ENCODE data around the gene SWT1.
"Not testable (repeated sequence)": the region's sequence is repeated elsewhere in the genome, so short reads cannot be mapped to it uniquely, and the experiment has no call there.

The SWT1 gene

DNA sequence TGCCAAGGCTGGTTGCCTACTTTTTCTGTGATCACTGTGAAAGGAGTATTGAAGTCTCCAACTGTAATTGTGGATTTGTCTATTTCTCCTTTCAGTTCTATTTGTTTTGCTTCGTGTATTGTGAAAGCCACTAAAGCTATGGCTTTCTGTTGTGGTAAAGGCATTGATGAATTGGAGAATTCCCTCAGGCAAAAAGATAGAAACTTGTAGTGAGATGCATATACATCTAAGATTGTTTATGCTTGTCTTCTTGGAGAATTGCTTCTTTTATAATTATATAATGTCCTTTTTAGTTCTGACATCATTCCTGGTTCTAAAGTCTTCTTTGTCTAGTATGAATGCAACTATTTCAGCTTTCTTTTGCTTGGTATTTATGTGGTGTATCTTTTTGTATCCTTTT, 36.8 kb downstream of the SWT1 start:
- DNase-seq = no peak

DNA sequence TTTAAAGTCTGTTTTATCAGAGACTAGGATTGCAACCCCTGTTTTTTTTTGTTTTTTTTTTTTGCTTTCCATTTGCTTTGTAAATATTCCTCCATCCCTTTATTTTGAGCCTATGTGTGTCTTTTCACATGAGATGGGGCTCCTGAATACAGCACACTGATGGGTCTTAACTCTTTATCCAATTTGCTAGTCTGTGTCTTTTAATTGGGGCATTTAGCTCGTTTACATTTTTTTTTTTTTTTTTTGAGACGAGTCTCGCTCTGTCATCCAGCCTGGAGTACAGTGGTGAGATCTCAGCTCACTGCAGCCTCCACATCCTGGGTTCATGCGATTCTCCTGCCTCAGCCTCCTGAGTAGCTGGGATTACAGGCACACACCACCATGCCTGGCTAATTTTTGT, 41.7 kb downstream of the SWT1 start:
- not testable (repeated sequence) for DNase-seq

DNA sequence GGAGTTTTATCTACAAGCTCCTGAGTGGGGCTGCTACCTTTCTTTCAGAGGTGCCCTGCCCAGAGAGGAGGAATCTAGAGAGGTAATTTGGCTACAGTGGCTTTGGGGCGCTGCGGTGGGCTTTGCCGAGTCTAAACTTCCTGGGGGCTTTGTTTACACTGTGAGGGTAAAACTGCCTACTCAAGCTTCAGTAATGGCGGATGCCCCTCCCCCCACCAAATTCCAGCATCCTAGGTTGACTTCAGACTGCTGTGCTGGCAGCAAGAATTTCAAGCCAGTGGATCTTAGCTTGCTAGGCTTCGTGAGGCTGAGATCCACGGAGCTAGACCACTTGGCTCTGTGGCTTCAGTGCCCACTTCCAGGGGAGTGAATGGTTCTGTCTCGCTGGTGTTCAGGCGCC, 43.9 kb downstream of the SWT1 start:
- DNase-seq = no peak

DNA sequence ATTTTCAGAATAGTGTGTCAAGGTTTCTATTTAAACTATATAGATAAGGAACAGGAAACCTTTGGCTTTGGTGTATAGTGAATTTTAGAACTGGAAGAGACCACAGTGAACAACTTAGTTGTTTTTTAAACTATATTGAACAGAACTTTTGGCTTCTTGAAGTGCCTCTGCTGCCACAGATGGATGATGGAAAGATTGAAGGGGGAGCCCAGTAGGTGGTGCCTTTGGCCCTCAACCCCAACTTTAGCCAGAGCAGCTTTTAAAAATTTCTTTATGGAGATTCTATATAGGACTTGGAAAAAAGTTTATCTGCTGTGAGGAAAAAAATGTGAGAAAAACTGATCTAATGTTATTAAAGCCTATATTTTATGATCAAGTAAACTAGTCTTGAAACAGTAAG, 50.2 kb downstream of the SWT1 start:
- no peak for DNase-seq

DNA sequence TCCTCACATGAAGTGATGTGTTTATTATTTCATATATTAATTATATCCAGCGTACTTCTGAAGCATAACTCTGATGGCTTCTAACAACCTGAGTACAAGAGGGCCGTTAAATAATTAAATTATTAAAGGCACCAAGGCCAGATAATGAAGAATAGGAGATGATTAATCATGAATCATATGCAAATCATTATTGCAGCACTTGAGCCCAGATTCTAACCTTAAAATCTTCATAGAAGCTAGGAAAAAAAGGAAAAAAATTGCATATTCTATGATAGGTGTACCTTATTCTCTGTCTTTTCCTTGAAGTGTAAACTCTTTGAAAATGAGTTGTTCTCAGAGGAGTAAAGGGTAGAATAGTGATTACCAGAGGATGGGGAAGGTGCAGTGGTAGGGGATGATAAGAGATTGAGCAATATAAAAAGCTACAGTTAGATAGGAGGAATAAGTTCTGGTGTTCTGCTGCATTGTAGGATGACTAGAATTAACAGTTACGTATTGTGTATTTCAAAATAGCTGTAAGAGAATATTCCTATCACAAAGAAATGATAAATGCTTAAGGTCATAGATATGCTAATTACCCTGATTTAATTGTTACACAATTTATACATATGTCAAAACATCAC, 51.1 kb downstream of the SWT1 start:
- no peak for DNase-seq

DNA sequence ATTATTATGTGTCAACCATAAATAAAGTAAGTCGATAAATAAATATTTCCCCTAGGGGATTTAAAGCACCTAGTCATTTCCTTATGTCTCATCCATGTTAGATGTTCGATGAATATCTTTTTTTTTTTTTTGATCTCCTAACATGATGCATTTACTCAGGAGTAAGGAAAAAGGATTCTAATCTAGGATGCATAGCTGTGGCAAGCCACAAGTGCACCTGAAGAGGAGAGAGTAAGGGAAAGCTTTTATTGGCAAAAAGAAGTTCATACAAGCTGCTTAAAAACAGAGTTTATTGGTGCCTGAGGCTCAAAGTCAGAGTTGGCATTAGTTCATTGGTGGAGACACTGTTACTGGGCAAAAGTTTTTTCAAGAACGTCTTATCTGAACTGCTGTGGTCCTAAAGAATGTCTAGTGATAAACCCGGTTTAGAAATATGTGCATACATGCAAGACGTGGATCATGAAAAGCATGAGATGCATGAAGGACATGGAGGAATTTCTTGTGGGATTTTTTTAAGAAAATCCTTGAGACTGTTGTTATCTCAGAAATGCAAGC, 51.7 kb downstream of the SWT1 start:
- DNase-seq = no peak

DNA sequence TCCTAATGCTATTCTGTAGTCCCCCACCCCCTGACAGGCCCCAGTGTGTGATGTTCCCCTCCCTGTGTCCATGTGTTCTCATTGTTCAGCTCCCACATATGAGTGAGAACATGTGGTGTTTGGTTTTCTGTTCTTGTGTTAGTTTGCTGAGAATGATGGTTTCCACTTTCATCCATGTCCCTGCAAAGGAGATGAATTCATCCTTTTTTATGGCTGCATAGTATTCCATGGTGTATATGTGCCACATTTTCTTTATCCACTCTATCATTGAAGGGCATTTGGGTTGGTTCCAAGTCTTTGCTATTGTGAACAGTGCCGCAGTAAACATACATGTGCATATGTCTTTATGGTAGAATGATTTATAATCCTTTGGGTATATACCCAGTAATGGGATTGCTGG, 52.4 kb downstream of the SWT1 start:
- not testable (repeated sequence) for DNase-seq

DNA sequence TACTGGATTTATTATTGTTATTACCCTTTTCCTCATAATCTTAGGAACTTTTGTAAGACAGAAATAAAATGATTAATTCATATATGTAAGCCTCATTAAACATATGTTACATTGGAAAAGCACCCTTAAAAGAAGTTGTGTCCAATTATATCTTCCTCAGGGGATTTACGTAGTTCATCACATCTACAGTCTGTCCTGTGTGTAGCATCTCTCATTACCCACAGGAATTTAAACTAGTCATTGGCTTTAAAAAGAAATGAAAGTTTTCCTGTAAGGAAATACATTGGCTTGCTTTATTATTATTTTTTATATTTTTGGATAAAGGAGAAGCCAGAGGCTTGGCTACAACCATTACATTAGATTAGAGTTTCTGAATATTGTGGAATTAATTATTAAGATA, 56.1 kb downstream of the SWT1 start:
- no peak for DNase-seq

DNA sequence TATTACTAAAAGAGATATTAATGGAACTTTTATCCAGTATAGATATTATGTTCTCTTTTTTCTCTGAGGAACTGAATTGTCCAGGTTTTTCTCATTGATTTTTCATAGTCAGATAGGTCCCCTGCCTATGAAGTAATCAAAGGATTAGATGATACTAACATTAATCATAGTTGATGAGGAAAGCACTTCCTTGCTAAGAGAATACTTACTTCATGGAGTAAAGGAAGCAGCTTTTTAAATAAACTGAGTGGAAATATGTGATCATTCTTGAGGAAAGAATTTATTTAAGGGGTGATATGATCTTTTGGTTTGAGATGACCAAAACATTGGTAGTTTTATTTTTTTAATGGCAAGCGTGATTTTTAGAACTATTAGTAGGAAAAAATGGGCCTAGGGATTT, 58.9 kb downstream of the SWT1 start:
- no peak for DNase-seq

DNA sequence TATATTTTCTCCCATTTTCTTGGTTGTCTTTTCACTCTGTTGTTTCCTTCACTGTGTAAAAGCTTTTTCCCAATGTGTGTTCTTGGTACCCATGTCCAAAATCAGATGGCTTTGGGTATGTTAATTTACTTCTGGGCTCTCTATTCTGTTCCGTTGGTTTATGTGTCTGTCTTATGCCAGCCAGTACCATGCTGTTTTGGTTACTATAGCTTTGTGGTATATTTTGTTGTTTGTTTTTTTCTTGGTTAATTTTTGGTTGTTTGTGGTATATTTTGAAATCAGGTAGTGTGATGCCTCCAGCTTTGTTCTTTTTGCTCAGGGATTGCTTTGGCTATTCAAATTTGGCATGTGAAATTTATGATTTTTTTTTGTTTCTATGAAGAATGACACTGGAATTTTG, 67.2 kb downstream of the SWT1 start:
- no peak for DNase-seq

DNA sequence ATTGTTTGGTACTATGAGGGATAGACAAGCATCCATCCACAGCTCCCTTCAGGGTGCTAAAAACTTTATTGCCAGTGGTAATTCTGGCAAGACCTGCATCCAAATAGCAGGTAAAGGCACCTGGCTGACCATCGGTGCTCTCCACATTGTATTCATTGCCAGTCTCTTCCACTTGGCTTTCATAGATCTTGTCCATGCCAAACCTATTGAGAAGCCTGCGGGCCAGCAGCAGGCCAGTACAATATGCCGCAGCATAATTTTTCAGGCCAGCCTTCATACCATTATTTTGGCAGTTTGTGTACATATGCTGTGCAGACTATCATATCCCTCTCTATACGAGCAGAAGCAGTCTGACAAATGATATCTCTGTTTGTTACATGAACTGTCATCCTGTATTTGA, 70.2 kb downstream of the SWT1 start:
- no peak for DNase-seq

DNA sequence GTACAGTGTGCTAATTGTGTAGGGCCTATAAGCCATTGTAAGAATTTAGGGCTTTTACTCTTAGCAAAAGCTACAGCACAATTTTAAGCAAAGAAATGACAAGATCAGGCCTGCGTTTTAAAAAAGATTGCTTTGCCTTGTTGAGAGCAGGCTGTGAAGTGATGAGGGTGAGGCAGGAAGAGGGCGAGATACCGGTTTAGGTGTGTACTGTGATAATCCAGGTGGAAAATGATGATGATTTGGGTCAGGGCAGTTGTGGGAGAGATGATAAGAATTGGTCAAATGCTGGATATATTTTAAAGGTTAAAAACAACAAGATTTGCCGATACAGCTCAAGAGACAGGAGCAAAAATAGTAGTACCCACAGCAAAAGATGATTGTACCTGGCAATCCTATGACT, 72.0 kb downstream of the SWT1 start:
- no peak for DNase-seq

DNA sequence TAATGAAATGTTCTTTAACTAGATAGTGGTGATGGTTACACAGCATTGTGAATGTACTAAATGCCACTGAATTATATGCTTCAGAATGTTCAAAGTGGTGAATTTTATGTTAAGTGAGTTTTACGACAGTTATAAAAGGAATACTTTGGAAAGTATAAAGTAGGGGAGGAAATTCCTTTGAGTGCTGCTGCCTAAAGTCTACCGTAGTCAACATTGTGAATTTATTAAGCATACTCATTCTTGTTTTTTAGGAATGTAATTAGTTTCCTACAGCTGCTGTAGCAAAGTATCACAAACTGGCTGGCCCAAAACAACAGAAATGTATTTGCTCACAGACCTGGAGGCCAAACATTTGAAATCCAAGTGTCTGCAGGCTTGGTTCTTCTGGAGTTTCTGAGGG, 73.0 kb downstream of the SWT1 start:
- no peak for DNase-seq

DNA sequence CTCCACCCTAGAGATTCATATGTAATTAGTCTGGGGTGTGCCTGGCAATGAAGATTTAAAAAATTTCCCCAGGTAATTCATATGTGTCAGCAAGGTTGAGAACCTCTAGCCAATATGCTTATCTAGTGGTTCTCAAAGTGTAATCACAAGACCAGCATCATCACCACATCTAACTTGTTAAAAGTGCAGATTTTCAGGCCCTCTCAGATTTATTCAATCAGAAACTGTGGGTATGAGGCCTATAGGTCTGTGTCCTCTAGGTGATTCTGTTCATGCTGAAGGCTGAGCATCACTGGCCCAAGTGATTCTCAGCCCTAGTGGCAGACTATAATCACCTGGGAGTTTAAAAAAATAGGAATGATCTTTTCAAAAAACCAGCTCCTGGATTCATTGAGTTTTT, 75.9 kb downstream of the SWT1 start:
- no peak for DNase-seq

DNA sequence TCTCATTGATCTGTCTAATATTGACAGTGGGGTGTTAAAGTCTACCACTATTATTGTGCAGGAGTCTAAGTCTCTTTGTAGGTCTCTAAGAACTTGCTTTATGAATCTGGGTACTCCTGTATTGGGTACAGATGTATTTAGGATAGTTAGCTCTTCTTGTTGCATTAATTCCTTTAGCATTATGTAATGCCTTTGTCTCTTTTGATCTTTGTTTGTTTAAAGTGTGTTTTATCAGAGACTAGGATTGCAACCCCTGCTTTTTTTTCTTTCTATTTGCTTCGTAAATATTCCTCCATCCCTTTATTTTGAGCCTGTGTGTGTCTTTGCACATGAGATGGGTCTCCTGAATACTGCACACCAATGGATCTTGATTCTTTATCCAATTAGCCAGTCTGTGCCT, 77.2 kb downstream of the SWT1 start:
- DNase-seq = not testable (repeated sequence)

DNA sequence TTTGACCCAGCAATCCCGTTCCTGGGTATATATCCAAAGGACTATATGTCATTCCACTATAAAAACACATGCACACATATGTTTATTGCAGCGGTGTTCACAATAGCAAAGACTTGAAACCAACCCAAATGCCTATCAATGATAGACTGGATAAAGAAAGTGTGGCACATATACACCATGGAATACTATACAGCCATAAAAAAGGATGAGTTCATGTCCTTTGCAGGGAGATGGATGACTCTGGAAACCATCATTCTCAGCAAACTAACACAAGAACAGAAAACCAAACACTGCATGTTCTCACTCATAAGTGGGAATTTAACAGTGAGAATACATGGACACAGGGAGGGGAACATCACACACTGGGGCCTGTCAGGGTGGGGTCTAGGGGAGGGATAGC, 80.2 kb downstream of the SWT1 start:
- not testable (repeated sequence) for DNase-seq

DNA sequence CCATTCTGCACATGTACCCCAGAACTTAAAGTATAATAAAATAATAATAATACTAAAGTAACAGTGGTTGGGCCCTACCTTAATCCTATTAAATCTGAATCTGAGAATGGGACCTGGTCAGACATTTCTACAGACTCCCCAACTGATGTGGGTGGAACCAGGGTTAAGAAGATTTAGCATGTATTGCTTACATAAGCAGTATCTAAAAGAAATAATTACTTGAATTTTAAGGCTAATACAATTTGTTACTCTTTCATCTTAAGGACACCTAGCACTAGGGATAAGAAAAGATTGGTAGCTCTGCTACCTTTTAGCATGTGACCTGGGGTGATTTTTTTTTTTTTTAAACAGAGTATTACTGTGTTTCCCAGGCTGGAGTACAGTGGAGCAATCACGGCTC, 80.7 kb downstream of the SWT1 start:
- no peak for DNase-seq

DNA sequence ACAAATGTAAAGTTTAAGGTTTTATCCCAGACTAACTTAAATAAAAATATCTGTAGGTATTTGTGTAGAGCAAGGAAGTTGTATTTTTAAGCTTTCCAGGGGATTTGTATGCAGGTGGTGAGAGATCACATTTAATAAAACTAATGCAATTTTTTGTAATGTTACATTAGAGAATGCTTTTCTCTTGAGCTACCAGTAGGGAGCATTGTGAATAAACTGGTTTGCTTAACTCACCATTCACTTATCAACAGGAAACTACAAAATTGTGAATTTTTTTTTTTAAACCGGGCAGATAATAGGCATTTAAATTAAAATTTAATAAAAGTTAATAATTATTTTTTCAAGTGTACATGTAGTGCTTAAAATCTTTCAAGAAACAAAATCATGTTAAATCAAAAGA, 81.5 kb downstream of the SWT1 start:
- DNase-seq = no peak

DNA sequence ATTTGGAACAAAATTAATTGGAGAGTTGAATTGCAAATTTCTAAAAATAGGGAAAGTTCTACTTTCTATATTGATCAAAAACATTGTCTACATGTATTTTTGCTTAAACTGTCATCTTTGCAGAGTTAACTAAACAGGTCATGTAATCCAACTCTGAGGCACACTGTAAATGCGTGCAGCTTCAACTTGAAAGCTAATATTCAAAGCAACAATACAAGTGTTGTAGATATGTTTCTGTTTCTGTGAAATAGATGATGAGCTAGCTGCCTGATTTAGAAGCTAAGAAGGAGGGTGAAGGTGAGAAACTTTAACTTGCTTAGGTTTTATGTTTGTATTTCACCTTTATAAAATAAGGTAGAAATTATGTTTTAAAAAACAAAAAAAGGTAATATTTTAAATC, 82.9 kb downstream of the SWT1 start:
- no peak for DNase-seq

DNA sequence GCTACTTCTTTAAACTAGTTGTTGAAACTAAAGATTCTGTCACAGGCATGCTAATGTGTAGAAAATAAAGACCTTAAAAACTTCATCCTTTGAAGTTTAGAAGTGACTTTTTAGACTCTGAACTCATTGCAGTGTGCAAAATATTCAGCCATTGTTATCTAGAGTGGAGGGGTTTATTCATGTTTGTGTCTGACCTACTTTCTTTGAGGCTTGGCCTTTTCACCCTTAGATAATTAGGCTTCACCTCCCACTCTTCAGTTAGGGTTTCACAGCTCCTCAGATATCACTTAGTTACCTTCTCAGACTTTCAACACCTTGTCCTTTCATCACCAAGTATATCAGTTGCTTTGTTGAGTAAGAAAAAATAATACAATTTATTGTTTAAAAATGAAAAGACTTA, 84.2 kb downstream of the SWT1 start:
- DNase-seq = no peak

DNA sequence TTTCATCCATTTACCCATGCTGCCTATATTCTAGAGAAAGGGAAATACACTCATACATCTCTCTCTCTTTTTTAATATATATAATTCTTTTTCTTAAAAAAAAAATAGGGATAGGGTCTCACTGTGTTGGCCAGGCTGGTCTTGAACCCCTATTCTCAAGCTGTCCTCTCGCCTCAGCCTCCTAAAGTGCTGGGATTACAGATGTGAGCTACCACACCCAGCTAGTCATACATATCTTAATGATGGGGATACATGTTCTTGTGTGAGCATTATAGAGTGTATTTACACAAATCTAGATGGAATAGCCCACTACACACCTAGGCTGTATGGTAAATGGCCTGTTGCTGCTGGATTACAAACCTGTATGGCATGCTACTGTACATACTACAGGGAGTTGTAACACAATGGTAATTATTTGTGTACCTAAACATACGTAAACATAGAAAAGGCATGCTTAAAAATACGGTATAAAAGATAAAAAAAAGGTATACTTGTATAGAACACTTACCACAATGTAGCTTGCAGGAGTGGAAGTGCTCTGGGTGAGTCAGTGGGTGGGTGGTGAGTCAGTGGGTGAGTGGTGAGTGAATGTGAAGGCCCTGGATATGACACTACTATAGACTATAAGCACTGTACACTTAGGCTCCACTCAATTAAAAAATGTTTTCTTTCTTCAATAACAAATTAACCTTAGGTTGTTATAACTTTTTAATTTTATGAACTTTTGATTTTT, 87.2 kb downstream of the SWT1 start:
- DNase-seq = peak; percentile 18

DNA sequence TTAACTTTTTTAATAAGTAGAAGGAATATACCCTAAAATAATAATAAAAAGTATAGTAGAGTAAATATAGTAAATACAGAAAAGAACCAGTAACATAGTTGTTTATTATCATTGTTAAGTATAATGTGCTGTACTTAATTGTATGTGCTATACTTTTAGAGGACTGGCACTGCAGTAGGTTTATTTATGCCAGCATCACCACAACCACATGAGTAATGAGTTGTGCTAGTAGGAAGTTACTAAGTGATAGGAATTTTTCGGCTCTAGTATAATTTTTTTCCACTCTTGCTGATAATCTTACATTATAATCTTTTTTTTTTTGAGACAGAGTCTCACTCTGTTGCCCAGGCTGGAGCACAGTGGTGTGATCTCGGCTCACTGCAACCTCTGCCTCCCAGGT, 88.5 kb downstream of the SWT1 start:
- DNase-seq = no peak

DNA sequence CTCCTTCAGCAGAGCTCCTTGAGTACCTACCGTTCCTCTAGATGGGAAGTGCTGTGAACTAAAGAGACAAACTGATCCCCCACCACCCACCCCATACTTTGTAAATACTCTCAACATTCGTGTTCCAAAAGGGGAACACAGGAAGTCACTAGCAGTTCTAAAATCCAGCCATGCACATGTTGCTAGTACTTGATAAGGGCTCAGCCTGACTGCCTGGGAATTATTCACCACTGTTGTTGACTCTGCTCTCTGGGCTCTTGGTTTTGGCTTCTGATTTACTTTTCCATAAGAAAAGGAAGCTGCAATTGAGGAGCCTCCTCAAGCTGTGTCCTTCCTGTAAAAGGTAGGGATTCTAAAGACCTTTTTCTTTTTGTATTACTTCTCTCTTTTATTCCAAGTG, 92.6 kb downstream of the SWT1 start:
- DNase-seq = no peak

DNA sequence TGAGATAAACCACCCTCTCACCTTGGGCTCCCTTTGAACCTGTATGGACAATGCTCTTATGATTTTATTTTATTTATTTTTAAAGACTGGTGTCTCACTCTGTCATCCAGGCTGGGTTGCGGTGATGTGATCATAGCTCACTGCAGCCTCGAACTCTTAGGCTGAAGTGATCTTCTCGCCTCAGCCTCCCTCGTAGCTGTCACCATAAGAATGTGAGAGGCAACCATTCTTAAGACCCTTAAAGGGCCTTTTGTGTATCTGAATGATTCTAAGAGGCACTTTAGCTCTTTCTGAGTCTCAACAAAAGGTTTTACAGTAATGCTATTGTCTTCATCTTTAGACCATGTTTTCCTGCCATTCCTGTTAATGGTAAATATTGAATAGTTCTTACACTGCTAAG, 93.1 kb downstream of the SWT1 start:
- DNase-seq = no peak

DNA sequence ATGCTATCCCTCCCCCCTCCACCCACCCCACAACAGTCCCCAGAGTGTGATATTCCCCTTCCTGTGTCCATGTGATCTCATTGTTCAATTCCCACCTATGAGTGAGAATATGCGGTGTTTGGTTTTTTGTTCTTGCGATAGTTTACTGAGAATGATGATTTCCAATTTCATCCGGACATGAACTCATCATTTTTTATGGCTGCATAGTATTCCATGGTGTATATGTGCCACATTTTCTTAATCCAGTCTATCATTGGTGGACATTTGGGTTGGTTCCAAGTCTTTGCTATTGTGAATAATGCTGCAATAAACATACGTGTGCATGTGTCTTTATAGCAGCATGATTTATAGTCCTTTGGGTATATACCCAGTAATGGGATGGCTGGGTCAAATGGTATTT, 95.0 kb downstream of the SWT1 start:
- not testable (repeated sequence) for DNase-seq
